ENCODE measurements around the gene RPL36. TPM values are rescaled to one million over a fixed set of nuclear protein-coding genes. Genes with fewer than 3 reads are reported as not detected.
A peak's percentile ranks its signal among the peaks of the same experiment; 100 is the strongest.

Gene RPL36
- 1,000 to 10,000 TPM; 1,024 to 1,875 (median 1,439) TPM for total RNA-seq

- H3K4me1 ChIP-seq (replicated peaks in 1 of 2) = peaks cover 5 to 15% of the 10 kb centered on the region in 2 donors
- peak; percentile 21 to 66 (median 58) for ATAC-seq (replicated peaks in 6 of 8)
- 0 to 8% (median 0%) methylated on average over 1 to 14 of the region's 73 CpGs; no CpG with 5 or more reads in 5 of the 10 experiments for whole genome bisulfite sequencing, 10 experiments
- in situ Hi-C loops (cut with MboI; ENCODE audit: low pct_unique_long_range_greater_than_20kb in 2 of 9, low sequenced_read_pairs in 9 of 9, unreplicated experiment in 9 of 9) = no loop called here
- H3K27ac ChIP-seq = peak within 1 kb of the TSS; percentile 71 to 88
- H3K4me3 ChIP-seq = peak within 1 kb of the TSS; percentile 48 to 81 (median 66)
Observed at GRCh38 chr19:5690125-5690954, at the start of gene RPL36. TSS of gene RPL36 (plus strand) at chr19:5690295. CDS start at chr19:5690508, 213 bp downstream.

- peak in 3 of 8 experiments; percentile 35 to 57 (median 48) for ATAC-seq (replicated peaks in 6 of 8)
- 8 to 100% (median 87%) methylated on average over 1 to 4 of the region's 4 CpGs; no CpG with 5 or more reads in 1 of the 10 experiments for WGBS, 10 experiments
- Histone ChIP-seq H3K27ac (no peak overlapping the region), H3K4me1 (replicated peaks in 1 of 2) (no peaks in the 10 kb centered on the region), H3K4me3 (no peak overlapping the region)
- in situ Hi-C loops (cut with MboI; ENCODE audit: low pct_unique_long_range_greater_than_20kb in 2 of 9, low sequenced_read_pairs in 9 of 9, unreplicated experiment in 9 of 9) = no loop called here
Observed at GRCh38 chr19:5641171-5641570, 48.9 kb upstream of the RPL36 start.

- no peak for ATAC-seq (replicated peaks in 6 of 8)
- H3K4me1 ChIP-seq (replicated peaks in 1 of 2) = no peaks in the 10 kb centered on the region
- 93 to 100% (median 100%) methylated on average over 1 to 2 of the region's 2 CpGs; no CpG with 5 or more reads in 4 of the 10 experiments for WGBS, 10 experiments
- in situ Hi-C loops (cut with MboI; ENCODE audit: low pct_unique_long_range_greater_than_20kb in 2 of 9, low sequenced_read_pairs in 9 of 9, unreplicated experiment in 9 of 9) = no loop called here
- no peak overlapping the region for H3K27ac ChIP-seq
- H3K4me3 ChIP-seq = no peak overlapping the region
Observed at GRCh38 chr19:5642204-5642603, 47.9 kb upstream of the RPL36 start.

- no peak overlapping the region for H3K27ac ChIP-seq
- no peak for ATAC-seq (replicated peaks in 6 of 8)
- H3K4me3 ChIP-seq = no peak overlapping the region
- no peaks in the 10 kb centered on the region for H3K4me1 ChIP-seq (replicated peaks in 1 of 2)
- in situ Hi-C loops (cut with MboI; ENCODE audit: low pct_unique_long_range_greater_than_20kb in 2 of 9, low sequenced_read_pairs in 9 of 9, unreplicated experiment in 9 of 9) = no loop called here
- 60 to 100% (median 89%) methylated on average over 1 to 3 of the region's 4 CpGs; no CpG with 5 or more reads in 1 of the 10 experiments for WGBS, 10 experiments
Observed at GRCh38 chr19:5643060-5643459, 47.0 kb upstream of the RPL36 start.

GRCh38 chr19:5644037-5644436, 46.1 kb upstream of the RPL36 start:
- Histone ChIP-seq H3K27ac (no peak overlapping the region), H3K4me3 (no peak overlapping the region), H3K4me1 (replicated peaks in 1 of 2) (no peaks in the 10 kb centered on the region)
- WGBS, 10 experiments = 57 to 95% (median 82%) methylated on average over 1 to 2 of the region's 2 CpGs; no CpG with 5 or more reads in 4 of the 10 experiments
- peak in 2 of 8 experiments; percentile 43 to 59 for ATAC-seq (replicated peaks in 6 of 8)
- in situ Hi-C loops (cut with MboI; ENCODE audit: low pct_unique_long_range_greater_than_20kb in 2 of 9, low sequenced_read_pairs in 9 of 9, unreplicated experiment in 9 of 9) = no loop called here

GRCh38 chr19:5645409-5645808, 44.7 kb upstream of the RPL36 start:
- ATAC-seq (replicated peaks in 6 of 8) = no peak

GRCh38 chr19:5646703-5647102, 43.4 kb upstream of the RPL36 start:
- Histone ChIP-seq H3K27ac (no peak overlapping the region), H3K4me3 (no peak overlapping the region), H3K4me1 (replicated peaks in 1 of 2) (no peaks in the 10 kb centered on the region)
- in situ Hi-C loops (cut with MboI; ENCODE audit: low pct_unique_long_range_greater_than_20kb in 2 of 9, low sequenced_read_pairs in 9 of 9, unreplicated experiment in 9 of 9) = no loop called here
- WGBS, 10 experiments = 70 to 100% (median 96%) methylated on average over 2 to 3 of the region's 4 CpGs; no CpG with 5 or more reads in 6 of the 10 experiments
- ATAC-seq (replicated peaks in 6 of 8) = no peak

More at GRCh38 chr19:5645409-5645808, 44.7 kb upstream of the RPL36 start:
- Histone ChIP-seq H3K4me1 (replicated peaks in 1 of 2) (no peaks in the 10 kb centered on the region), H3K4me3 (no peak overlapping the region), H3K27ac (no peak overlapping the region)
- in situ Hi-C loops (cut with MboI; ENCODE audit: low pct_unique_long_range_greater_than_20kb in 2 of 9, low sequenced_read_pairs in 9 of 9, unreplicated experiment in 9 of 9) = no loop called here
- WGBS, 10 experiments = 50 to 100% (median 92%) methylated on average over 1 to 5 of the region's 5 CpGs; no CpG with 5 or more reads in 1 of the 10 experiments

GRCh38 chr19:5648464-5648863, 41.6 kb upstream of the RPL36 start:
- H3K4me1 ChIP-seq (replicated peaks in 1 of 2) = no peaks in the 10 kb centered on the region
- H3K4me3 ChIP-seq = no peak overlapping the region
- in situ Hi-C loops (cut with MboI; ENCODE audit: low pct_unique_long_range_greater_than_20kb in 2 of 9, low sequenced_read_pairs in 9 of 9, unreplicated experiment in 9 of 9) = no loop called here
- H3K27ac ChIP-seq = no peak overlapping the region
- WGBS, 10 experiments = 80 to 100% (median 100%) methylated on average over 1 to 9 of the region's 11 CpGs; no CpG with 5 or more reads in 1 of the 10 experiments
- ATAC-seq (replicated peaks in 6 of 8) = no peak

- H3K4me1 ChIP-seq (replicated peaks in 1 of 2) = no peaks in the 10 kb centered on the region
- WGBS, 10 experiments = 100% methylated on average over 2 to 4 of the region's 5 CpGs; no CpG with 5 or more reads in 7 of the 10 experiments
- in situ Hi-C loops (cut with MboI; ENCODE audit: low pct_unique_long_range_greater_than_20kb in 2 of 9, low sequenced_read_pairs in 9 of 9, unreplicated experiment in 9 of 9) = no loop called here
- no peak overlapping the region for H3K4me3 ChIP-seq
- no peak for ATAC-seq (replicated peaks in 6 of 8)
- no peak overlapping the region for H3K27ac ChIP-seq
Observed at GRCh38 chr19:5651361-5651760, 38.7 kb upstream of the RPL36 start.

- H3K4me1 ChIP-seq (replicated peaks in 1 of 2) = no peaks in the 10 kb centered on the region
- in situ Hi-C loops (cut with MboI; ENCODE audit: low pct_unique_long_range_greater_than_20kb in 2 of 9, low sequenced_read_pairs in 9 of 9, unreplicated experiment in 9 of 9) = no loop called here
- 82 to 100% (median 93%) methylated on average over 1 to 8 of the region's 10 CpGs; no CpG with 5 or more reads in 4 of the 10 experiments for WGBS, 10 experiments
- H3K27ac ChIP-seq = no peak overlapping the region
- H3K4me3 ChIP-seq = no peak overlapping the region
- no peak for ATAC-seq (replicated peaks in 6 of 8)
Observed at GRCh38 chr19:5652261-5652660, 37.8 kb upstream of the RPL36 start.

GRCh38 chr19:5654931-5655330, 35.2 kb upstream of the RPL36 start:
- Histone ChIP-seq H3K4me3 (no peak overlapping the region), H3K4me1 (replicated peaks in 1 of 2) (no peaks in the 10 kb centered on the region), H3K27ac (no peak overlapping the region)
- 80 to 100% (median 94%) methylated on average over 1 to 5 of the region's 5 CpGs; no CpG with 5 or more reads in 2 of the 10 experiments for WGBS, 10 experiments
- in situ Hi-C loops (cut with MboI; ENCODE audit: low pct_unique_long_range_greater_than_20kb in 2 of 9, low sequenced_read_pairs in 9 of 9, unreplicated experiment in 9 of 9) = no loop called here
- no peak for ATAC-seq (replicated peaks in 6 of 8)

GRCh38 chr19:5655412-5655811, 34.7 kb upstream of the RPL36 start:
- no peak overlapping the region for H3K27ac ChIP-seq
- in situ Hi-C loops (cut with MboI; ENCODE audit: low pct_unique_long_range_greater_than_20kb in 2 of 9, low sequenced_read_pairs in 9 of 9, unreplicated experiment in 9 of 9) = no loop called here
- H3K4me1 ChIP-seq (replicated peaks in 1 of 2) = no peaks in the 10 kb centered on the region
- ATAC-seq (replicated peaks in 6 of 8) = no peak
- H3K4me3 ChIP-seq = no peak overlapping the region
- WGBS, 10 experiments = 40 to 100% (median 100%) methylated on average over 1 to 4 of the region's 5 CpGs; no CpG with 5 or more reads in 1 of the 10 experiments

- no peak overlapping the region for H3K27ac ChIP-seq
- peak in 4 of 8 experiments; percentile 9 to 22 (median 14) for ATAC-seq (replicated peaks in 6 of 8)
- H3K4me3 ChIP-seq = no peak overlapping the region
- no peaks in the 10 kb centered on the region for H3K4me1 ChIP-seq (replicated peaks in 1 of 2)
- WGBS, 10 experiments = 92 to 100% (median 97%) methylated on average over 1 to 28 of the region's 42 CpGs; no CpG with 5 or more reads in 4 of the 10 experiments
- in situ Hi-C loops (cut with MboI; ENCODE audit: low pct_unique_long_range_greater_than_20kb in 2 of 9, low sequenced_read_pairs in 9 of 9, unreplicated experiment in 9 of 9) = no loop called here
Observed at GRCh38 chr19:5661483-5661882, 28.6 kb upstream of the RPL36 start.
